IMR-90 (cell line): Measurements from ENCODE around the gene TNRC18.

ENCODE experiments used
- BHLHE40 ChIP-seq: fragments of 150-350 bp; IDR thresholded peaks from 2 replicates; pipeline ENCODE4 v1.6.1; 2016; ENCODE audit warnings: mild to moderate bottlenecking, low read depth, low read length
- CHD1 ChIP-seq: IDR thresholded peaks from 2 replicates; pipeline ENCODE4 v1.6.1; 2012; ENCODE audit warnings: low read depth, low read length, improper control_type of control experiment
- POLR2A ChIP-seq: IDR thresholded peaks from 2 replicates; pipeline ENCODE4 v1.6.1; 2012; ENCODE audit warnings: mild to moderate bottlenecking, low read depth, low read length
- RAD21 ChIP-seq: IDR thresholded peaks from 2 replicates; pipeline ENCODE4 v1.6.1; 2012; ENCODE audit warnings: low read length, improper control_type of control experiment
- RCOR1 ChIP-seq: IDR thresholded peaks from 2 replicates; pipeline ENCODE4 v1.6.1; 2012; ENCODE audit warnings: mild to moderate bottlenecking, low read length, improper control_type of control experiment; ENCODE audit not compliant: insufficient replicate concordance
- TF ChIP-seq, protein P1 (sequence below): conservative IDR thresholded peaks from 2 replicates; pipeline ENCODE4 v1.5.1; 2012; ENCODE audit warnings: mild to moderate bottlenecking, low read depth, low read length, improper control_type of control experiment
- TF ChIP-seq, protein P2 (sequence below): fragments of 150-350 bp; IDR thresholded peaks from 2 replicates; pipeline ENCODE4 v1.6.1; 2017; ENCODE audit warnings: mild to moderate bottlenecking, antibody characterized with exemption, low read length, low read depth

GRCh38 chr7:5425507-5426225 lies 2.0 kb upstream of the TNRC18 start:
- TF ChIP-seq, protein P1, sequence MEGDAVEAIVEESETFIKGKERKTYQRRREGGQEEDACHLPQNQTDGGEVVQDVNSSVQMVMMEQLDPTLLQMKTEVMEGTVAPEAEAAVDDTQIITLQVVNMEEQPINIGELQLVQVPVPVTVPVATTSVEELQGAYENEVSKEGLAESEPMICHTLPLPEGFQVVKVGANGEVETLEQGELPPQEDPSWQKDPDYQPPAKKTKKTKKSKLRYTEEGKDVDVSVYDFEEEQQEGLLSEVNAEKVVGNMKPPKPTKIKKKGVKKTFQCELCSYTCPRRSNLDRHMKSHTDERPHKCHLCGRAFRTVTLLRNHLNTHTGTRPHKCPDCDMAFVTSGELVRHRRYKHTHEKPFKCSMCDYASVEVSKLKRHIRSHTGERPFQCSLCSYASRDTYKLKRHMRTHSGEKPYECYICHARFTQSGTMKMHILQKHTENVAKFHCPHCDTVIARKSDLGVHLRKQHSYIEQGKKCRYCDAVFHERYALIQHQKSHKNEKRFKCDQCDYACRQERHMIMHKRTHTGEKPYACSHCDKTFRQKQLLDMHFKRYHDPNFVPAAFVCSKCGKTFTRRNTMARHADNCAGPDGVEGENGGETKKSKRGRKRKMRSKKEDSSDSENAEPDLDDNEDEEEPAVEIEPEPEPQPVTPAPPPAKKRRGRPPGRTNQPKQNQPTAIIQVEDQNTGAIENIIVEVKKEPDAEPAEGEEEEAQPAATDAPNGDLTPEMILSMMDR = no peak
- TF ChIP-seq POLR2A (no peak; the same call in 1 of the 2 replicates), RCOR1 (no peak), BHLHE40 (no peak), RAD21 (no peak), CHD1 (no peak)
- TF ChIP-seq, protein P2, sequence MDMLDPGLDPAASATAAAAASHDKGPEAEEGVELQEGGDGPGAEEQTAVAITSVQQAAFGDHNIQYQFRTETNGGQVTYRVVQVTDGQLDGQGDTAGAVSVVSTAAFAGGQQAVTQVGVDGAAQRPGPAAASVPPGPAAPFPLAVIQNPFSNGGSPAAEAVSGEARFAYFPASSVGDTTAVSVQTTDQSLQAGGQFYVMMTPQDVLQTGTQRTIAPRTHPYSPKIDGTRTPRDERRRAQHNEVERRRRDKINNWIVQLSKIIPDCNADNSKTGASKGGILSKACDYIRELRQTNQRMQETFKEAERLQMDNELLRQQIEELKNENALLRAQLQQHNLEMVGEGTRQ = no peak
